Embryonic facial prominence (tissue), 1 donor: ENCODE data around the gene DENND1C.

Source experiments
- DNase-seq: peaks from one replicate; pipeline ENCODE4 v3.0.0-alpha.2; 2016; ENCODE audit errors: extremely low spot score

The DENND1C gene

GRCh38 chr19:6481541-6482342 is at the start of gene DENND1C:
TSS of gene DENND1C (minus strand) at chr19:6481787. CDS start at chr19:6481695, 92 bp downstream.
- DNase-seq = no peak

GRCh38 chr19:6530386-6531162 is 49.0 kb upstream of the DENND1C start, which contains the start of gene TNFSF9:
TSS of gene TNFSF9 (plus strand) at chr19:6531026. CDS start at chr19:6531037, 11 bp downstream.
- peak; percentile 74 for DNase-seq

GRCh38 chr19:6529937-6530385 is 48.4 kb upstream of the DENND1C start:
- no peak for DNase-seq

- no peak for DNase-seq
Measured at GRCh38 chr19:6529351-6529750, 47.8 kb upstream of the DENND1C start.

- no peak for DNase-seq
Measured at GRCh38 chr19:6528544-6529121, 47.0 kb upstream of the DENND1C start.

GRCh38 chr19:6527893-6528543 is 46.4 kb upstream of the DENND1C start:
- DNase-seq = no peak

GRCh38 chr19:6524311-6524710 is 42.7 kb upstream of the DENND1C start:
- no peak for DNase-seq

- DNase-seq = no peak
Measured at GRCh38 chr19:6522712-6523111, 41.1 kb upstream of the DENND1C start.

GRCh38 chr19:6521718-6522646 is 40.4 kb upstream of the DENND1C start:
- no peak for DNase-seq

- DNase-seq = no peak
Measured at GRCh38 chr19:6519289-6519688, 37.7 kb upstream of the DENND1C start.

GRCh38 chr19:6518145-6518911 is 36.7 kb upstream of the DENND1C start:
- no peak for DNase-seq

- DNase-seq = peak; percentile 66
Measured at GRCh38 chr19:6516659-6517291, 35.2 kb upstream of the DENND1C start.

- peak; percentile 62 for DNase-seq
Measured at GRCh38 chr19:6516018-6516658, 34.6 kb upstream of the DENND1C start.

- no peak for DNase-seq
Measured at GRCh38 chr19:6514926-6515544, 33.4 kb upstream of the DENND1C start.

- no peak for DNase-seq
Measured at GRCh38 chr19:6514089-6514488, 32.5 kb upstream of the DENND1C start.

GRCh38 chr19:6510618-6511017 is 29.0 kb upstream of the DENND1C start:
- no peak for DNase-seq

GRCh38 chr19:6509118-6509971 is 27.8 kb upstream of the DENND1C start:
- no peak for DNase-seq
